Peyer's patch (tissue), 4 donors: ENCODE results near the gene FAAP24. TPM values are rescaled to one million over a fixed set of nuclear protein-coding genes. Genes with fewer than 3 reads are reported as not detected.

ENCODE experiments used
- DNase-seq, 3 donors: peaks; one replicate each; pipeline ENCODE4 v3.0.0-alpha.2; 2017 to 2019
- H3K27ac ChIP-seq, 4 donors: fragments of 200-600 bp; sonication (generic); one replicate each; pipeline ENCODE4 v1.5.1; 2016 to 2019
- H3K27me3 ChIP-seq, 2 donors: fragments of 200-600 bp; sonication (generic); one replicate each; pipeline ENCODE4 v1.5.1; 2019
- H3K36me3 ChIP-seq, 3 donors: fragments of 200-600 bp; sonication (generic); one replicate each; pipeline ENCODE4 v1.5.1; 2016 to 2019
- H3K4me1 ChIP-seq, 4 donors: fragments of 200-600 bp; sonication (generic); one replicate each; pipeline ENCODE4 v1.5.1; 2016 to 2019
- H3K4me3 ChIP-seq, 4 donors: fragments of 200-600 bp; sonication (generic); 1 replicate in 3 of 4; 2 replicates in 1 of 4; pipeline ENCODE4 v1.5.1; 2016 to 2019; ENCODE audit warnings: mild to moderate bottlenecking in 1 of 4
- H3K9me3 ChIP-seq, 4 donors: fragments of 200-600 bp; sonication (generic); one replicate each; pipeline ENCODE4 v1.5.1; 2016 to 2019; ENCODE audit warnings: mild to moderate bottlenecking in 1 of 4
- CTCF ChIP-seq, 6 experiments: fragments of 450-650 bp in 4 of 6; fragments of 200-600 bp in 2 of 6; sonication (generic) in 1 of 6; IDR thresholded peaks; one replicate each; pipeline ENCODE4 v1.5.1; 2017 to 2019; ENCODE audit warnings: antibody characterized with exemption in 6 of 6, mild to moderate bottlenecking in 3 of 6, moderate library complexity in 1 of 6
- POLR2A ChIP-seq, 2 donors: fragments of 450-650 bp; IDR thresholded peaks; one replicate each; pipeline ENCODE4 v1.5.1; 2017; ENCODE audit warnings: antibody characterized with exemption in 2 of 2, mild to moderate bottlenecking in 2 of 2, moderate library complexity in 2 of 2
- total RNA-seq, 4 donors: library from RNA; depleted of rRNA; stranded (reverse); fragments of >200 nt; gene quantifications; one replicate each; pipeline ENCODE4 v1.1.0, GENCODE V29; 2016

FAAP24 gene
- 1 to 10 TPM in 3 of 4 donors, not detected in 1; 1.3 to 5.6 (median 3.6) TPM for total RNA-seq

GRCh38 chr19:32971715-32972540 lies at the start of gene FAAP24, which contains the start of gene CEP89:
TSS of gene FAAP24 (plus strand) at chr19:32972242. CDS start at chr19:32973197, 955 bp downstream.
TSS of gene CEP89 (minus strand) at chr19:32971958. CDS start at chr19:32971874, 84 bp downstream.
- TF ChIP-seq POLR2A (IDR thresholded peaks at IDR 0.05): peak; percentile 36 to 48
- peak in 3 of 6 experiments; percentile 9 to 40 (median 30) for TF ChIP-seq CTCF (IDR thresholded peaks at IDR 0.05)
- H3K27ac ChIP-seq: peak within 1 kb of the TSS; percentile 71 to 79 (median 76)
- H3K9me3 ChIP-seq: no peaks in the 10 kb centered on the region
- peaks cover 0 to 10% (median 4%) of the 10 kb centered on the region in 4 donors for H3K4me1 ChIP-seq
- H3K4me3 ChIP-seq: peak within 1 kb of the TSS; percentile 65 to 93 (median 82)
- no peaks in the 10 kb centered on the region for H3K36me3 ChIP-seq
- H3K27me3 ChIP-seq: no peaks in the 10 kb centered on the region
- DNase-seq: peak; percentile 98 to 99 (median 98)

- Histone ChIP-seq H3K4me3 (no peak overlapping the region), H3K9me3 (no peaks in the 10 kb centered on the region), H3K36me3 (peaks cover 0 to 25% (median 0%) of the 10 kb centered on the region in 3 donors), H3K27me3 (no peaks in the 10 kb centered on the region), H3K4me1 (no peaks in the 10 kb centered on the region), H3K27ac (no peak overlapping the region)
- DNase-seq: peak in 1 of 3 donors; percentile 56
- TF ChIP-seq POLR2A (IDR thresholded peaks at IDR 0.05) (no peak), CTCF (IDR thresholded peaks at IDR 0.05) (no peak)
Measured at GRCh38 chr19:32924200-32924599, 47.8 kb upstream of the FAAP24 start.

- H3K4me3 ChIP-seq: no peak overlapping the region
- no peaks in the 10 kb centered on the region for H3K4me1 ChIP-seq
- TF ChIP-seq CTCF (IDR thresholded peaks at IDR 0.05): no peak
- TF ChIP-seq POLR2A (IDR thresholded peaks at IDR 0.05): no peak
- peaks cover 0 to 30% (median 0%) of the 10 kb centered on the region in 3 donors for H3K36me3 ChIP-seq
- no peak for DNase-seq
- H3K27me3 ChIP-seq: no peaks in the 10 kb centered on the region
- no peak overlapping the region for H3K27ac ChIP-seq
- no peaks in the 10 kb centered on the region for H3K9me3 ChIP-seq
Measured at GRCh38 chr19:32928806-32929205, 43.2 kb upstream of the FAAP24 start.

- DNase-seq: no peak
- TF ChIP-seq CTCF (IDR thresholded peaks at IDR 0.05) (no peak), POLR2A (IDR thresholded peaks at IDR 0.05) (no peak)
- H3K27ac ChIP-seq: no peak overlapping the region
- H3K27me3 ChIP-seq: no peaks in the 10 kb centered on the region
- peaks cover 0 to 29% (median 0%) of the 10 kb centered on the region in 3 donors for H3K36me3 ChIP-seq
- no peaks in the 10 kb centered on the region for H3K4me1 ChIP-seq
- H3K9me3 ChIP-seq: no peaks in the 10 kb centered on the region
- no peak overlapping the region for H3K4me3 ChIP-seq
Measured at GRCh38 chr19:32930567-32930966, 41.5 kb upstream of the FAAP24 start.

- Histone ChIP-seq H3K27ac (no peak overlapping the region), H3K4me3 (no peak overlapping the region), H3K9me3 (no peaks in the 10 kb centered on the region), H3K27me3 (no peaks in the 10 kb centered on the region), H3K4me1 (no peaks in the 10 kb centered on the region), H3K36me3 (peaks cover 0 to 45% (median 0%) of the 10 kb centered on the region in 3 donors)
- no peak for TF ChIP-seq POLR2A (IDR thresholded peaks at IDR 0.05)
- no peak for TF ChIP-seq CTCF (IDR thresholded peaks at IDR 0.05)
- DNase-seq: no peak
Measured at GRCh38 chr19:32933571-32933970, 38.5 kb upstream of the FAAP24 start.
